Measurements from ENCODE around the gene ERF. TPM values are rescaled to one million over a fixed set of nuclear protein-coding genes. Genes with fewer than 3 reads are reported as not detected.

Gene ERF
- total and polyA plus RNA-seq, 2 donors (not counting 3 experiments of a cell fraction or from before 2014, with no cell fraction given): 102 to 117 TPM

DNA sequence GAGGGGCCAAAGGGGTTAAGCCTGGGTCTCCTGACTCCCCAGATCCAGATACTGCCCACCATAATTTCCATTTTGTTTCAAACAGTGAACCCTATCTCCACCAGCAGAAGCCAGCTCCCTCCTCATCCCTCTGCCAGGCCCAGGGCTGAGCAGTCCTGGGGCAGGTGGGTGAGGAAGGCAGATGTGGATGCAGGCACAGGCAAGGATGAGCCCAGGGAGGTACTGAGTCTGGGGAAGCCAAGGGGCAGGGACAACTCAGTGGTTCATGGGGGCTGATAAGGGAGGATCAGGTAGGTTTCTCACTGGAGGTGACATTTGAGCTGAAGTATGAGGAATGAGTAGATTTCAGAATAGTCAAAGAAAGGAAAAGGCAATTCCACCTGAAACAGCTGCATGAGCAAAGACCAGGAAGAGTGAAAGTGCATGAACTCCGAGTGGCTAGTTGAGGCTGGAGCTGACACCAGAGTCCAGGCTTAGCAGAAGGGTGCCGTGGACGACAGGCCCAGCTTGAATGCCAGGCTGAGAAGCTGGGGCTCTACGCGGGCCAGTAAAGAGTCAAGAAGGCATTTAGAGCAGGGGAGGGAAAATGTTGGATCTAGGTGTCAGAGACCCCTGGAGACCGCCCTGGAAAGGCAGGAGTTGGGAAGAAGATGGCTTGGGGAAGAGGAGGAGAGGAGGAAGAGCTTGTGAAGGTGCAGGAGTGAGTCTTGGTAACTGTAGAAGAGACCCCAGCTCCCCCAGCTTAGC, 24.4 kb upstream of the ERF start:
- Histone ChIP-seq H3K4me3 (replicated peaks in 1 of 3; ENCODE audit: insufficient read depth in 1 of 3, low read depth in 1 of 3, low read length in 3 of 3) (peak overlapping the region in 2 of 3 experiments; percentile 61 to 74), H3K9me3 (replicated peaks; ENCODE audit: control insufficient read depth, insufficient read depth, low read length) (no peaks in the 10 kb centered on the region), H3K9ac (replicated peaks; ENCODE audit: extremely low read depth, insufficient read depth, low read length) (peak overlapping the region; percentile 35), H3K79me2 (ENCODE audit: control insufficient read depth, insufficient read depth, low read length) (peaks cover 24% of the 10 kb centered on the region), H3K4me1 (ENCODE audit: control insufficient read depth, extremely low read depth, insufficient read depth, low read length) (peaks cover 52% of the 10 kb centered on the region), H3K4me2 (ENCODE audit: insufficient read depth, low read length) (peak overlapping the region; percentile 61), H3K27me3 (ENCODE audit: control insufficient read depth in 2 of 2, insufficient read depth in 2 of 2, low read length in 2 of 2) (no peaks in the 10 kb centered on the region), H4K20me1 (replicated peaks; ENCODE audit: control insufficient read depth, extremely low read depth, insufficient read depth, low read length) (no peaks in the 10 kb centered on the region), H3K36me3 (ENCODE audit: control insufficient read depth in 2 of 2, extremely low read depth in 1 of 2, insufficient read depth in 2 of 2, low read length in 2 of 2) (peaks cover 4 to 7% of the 10 kb centered on the region in 2 experiments), H3K27ac (ENCODE audit: insufficient read depth, low read depth, low read length) (peak overlapping the region; percentile 30), H3K9me1 (replicated peaks; ENCODE audit: control insufficient read depth, extremely low read depth, insufficient read depth, low read length) (no peaks in the 10 kb centered on the region), H2AFZ (ENCODE audit: low read depth, low read length) (no peak overlapping the region)
- DNase-seq (ENCODE audit: low read depth, low spot score): no peak
- intact Hi-C loops (cut with micrococcal nuclease): loop anchor here (1.0 kb wide), 1 partner anchor 171 kb away; no protein-coding TSS in a partner anchor
- TF ChIP-seq JUN (IDR thresholded peaks at IDR 0.05; ENCODE audit: borderline replicate concordance, insufficient read depth, insufficient read length, low read depth) (no peak), GATA2 (IDR thresholded peaks at IDR 0.05; ENCODE audit: insufficient read depth, insufficient read length, low read depth, low read length) (no peak), FOS (IDR thresholded peaks at IDR 0.05; ENCODE audit: borderline replicate concordance, insufficient read depth, low read length) (no peak), POLR2A (IDR thresholded peaks at IDR 0.05; ENCODE audit: low read depth, low read length) (no peak), MYC (IDR thresholded peaks at IDR 0.05; ENCODE audit: low read depth, low read length) (no peak), EZH2 (IDR thresholded peaks at IDR 0.05; ENCODE audit: borderline replicate concordance, low read depth, low read length, severe bottlenecking) (no peak), POLR2AphosphoS5 (IDR thresholded peaks at IDR 0.05; ENCODE audit: insufficient read depth, low read depth, low read length) (no peak)
- TF ChIP-seq, protein P1, sequence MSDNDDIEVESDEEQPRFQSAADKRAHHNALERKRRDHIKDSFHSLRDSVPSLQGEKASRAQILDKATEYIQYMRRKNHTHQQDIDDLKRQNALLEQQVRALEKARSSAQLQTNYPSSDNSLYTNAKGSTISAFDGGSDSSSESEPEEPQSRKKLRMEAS (IDR thresholded peaks at IDR 0.05; ENCODE audit: insufficient read depth, insufficient read length): no peak
- TF ChIP-seq, protein P2, sequence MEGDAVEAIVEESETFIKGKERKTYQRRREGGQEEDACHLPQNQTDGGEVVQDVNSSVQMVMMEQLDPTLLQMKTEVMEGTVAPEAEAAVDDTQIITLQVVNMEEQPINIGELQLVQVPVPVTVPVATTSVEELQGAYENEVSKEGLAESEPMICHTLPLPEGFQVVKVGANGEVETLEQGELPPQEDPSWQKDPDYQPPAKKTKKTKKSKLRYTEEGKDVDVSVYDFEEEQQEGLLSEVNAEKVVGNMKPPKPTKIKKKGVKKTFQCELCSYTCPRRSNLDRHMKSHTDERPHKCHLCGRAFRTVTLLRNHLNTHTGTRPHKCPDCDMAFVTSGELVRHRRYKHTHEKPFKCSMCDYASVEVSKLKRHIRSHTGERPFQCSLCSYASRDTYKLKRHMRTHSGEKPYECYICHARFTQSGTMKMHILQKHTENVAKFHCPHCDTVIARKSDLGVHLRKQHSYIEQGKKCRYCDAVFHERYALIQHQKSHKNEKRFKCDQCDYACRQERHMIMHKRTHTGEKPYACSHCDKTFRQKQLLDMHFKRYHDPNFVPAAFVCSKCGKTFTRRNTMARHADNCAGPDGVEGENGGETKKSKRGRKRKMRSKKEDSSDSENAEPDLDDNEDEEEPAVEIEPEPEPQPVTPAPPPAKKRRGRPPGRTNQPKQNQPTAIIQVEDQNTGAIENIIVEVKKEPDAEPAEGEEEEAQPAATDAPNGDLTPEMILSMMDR (IDR thresholded peaks at IDR 0.05; ENCODE audit: extremely low read depth in 1 of 2, insufficient read depth in 1 of 2, low read depth in 1 of 2, low read length in 2 of 2): no peak
- no TSS peak for BruUV-seq (replicated peaks)
- ChIA-PET CTCF (interaction anchor here (0.9 to 7.4 kb wide), 20 partner anchors 9 to 166 kb away, joined by 3 to 365 read pairs (median 4); partner anchors contain the start of genes CIC, DEDD2, ERF and GSK3A), POLR2A (interaction anchor here (0.9 to 1.8 kb wide), 8 partner anchors 9 to 36 kb away, joined by 3 to 11 read pairs (median 5); partner anchors contain the start of genes CIC, ERF and GSK3A)
- dilution Hi-C loops (cut with MboI; ENCODE audit: extremely low pct_ligation_motif_present, low sequenced_read_pairs): no loop called here
- FAIRE-seq: peak; percentile 33
